Panc1 (cell line): Measurements from ENCODE around the gene MRPL38.
"Not testable (repeated sequence)": the region's sequence is repeated elsewhere in the genome, so short reads cannot be mapped to it uniquely, and the experiment has no call there.

Experiments used
- POLR2AphosphoS5 ChIP-seq: IDR thresholded peaks from 2 replicates; pipeline ENCODE4 v1.6.1; 2012; ENCODE audit warnings: mild to moderate bottlenecking, low read depth, low read length, moderate library complexity
- TF ChIP-seq, protein P1 (sequence below): fragments of 450-650 bp; IDR thresholded peaks from 2 replicates; pipeline ENCODE4 v1.5.1; 2017; ENCODE audit warnings: mild to moderate bottlenecking
- TF ChIP-seq, protein P2 (sequence below), 2 experiments: IDR thresholded peaks; 2 replicates each; pipeline ENCODE4 v1.6.1; 2011 to 2012; ENCODE audit warnings: low read depth in 2 of 2, control low read depth in 1 of 2, low read length in 1 of 2, mild to moderate bottlenecking in 1 of 2, moderate library complexity in 1 of 2; ENCODE audit not compliant: insufficient read depth in 1 of 2

DNA sequence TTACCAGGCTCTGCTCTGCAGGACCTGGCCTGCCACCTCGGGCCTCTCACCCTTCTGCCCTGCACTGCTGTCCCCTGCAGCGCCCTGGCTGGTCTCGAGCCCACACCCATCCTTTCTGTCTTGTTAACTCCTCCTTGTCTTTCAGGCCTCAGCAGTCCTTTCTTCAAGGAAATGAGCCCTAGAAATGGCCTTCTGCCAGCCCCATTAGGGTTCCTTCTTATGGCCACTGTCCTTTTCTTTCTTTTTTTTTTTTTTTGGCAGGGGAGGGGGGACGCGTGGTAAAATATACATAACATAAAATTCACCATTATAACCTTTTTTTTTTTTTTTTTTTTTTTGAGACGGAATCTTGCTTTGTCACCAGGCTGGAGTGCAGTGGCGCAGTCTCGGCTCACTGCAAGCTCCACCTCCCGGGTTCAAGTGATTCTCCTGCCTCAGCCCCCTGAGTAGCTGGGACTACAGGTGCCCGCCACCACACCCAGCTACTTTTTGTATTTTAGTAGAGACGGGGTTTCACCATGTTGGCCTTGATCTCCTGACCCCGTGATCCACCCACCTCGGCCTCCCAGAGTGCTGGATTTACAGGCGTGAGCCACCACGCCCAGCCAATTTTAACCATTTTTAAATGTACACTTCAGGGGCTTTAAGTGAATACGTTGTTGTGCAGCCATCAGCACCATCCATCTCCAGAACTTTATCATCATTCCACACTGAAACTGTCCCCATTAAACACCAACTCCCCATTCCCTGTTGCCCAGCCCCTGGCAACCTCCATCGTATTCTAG is 39.1 kb downstream of the MRPL38 start:
- TF ChIP-seq, protein P1, sequence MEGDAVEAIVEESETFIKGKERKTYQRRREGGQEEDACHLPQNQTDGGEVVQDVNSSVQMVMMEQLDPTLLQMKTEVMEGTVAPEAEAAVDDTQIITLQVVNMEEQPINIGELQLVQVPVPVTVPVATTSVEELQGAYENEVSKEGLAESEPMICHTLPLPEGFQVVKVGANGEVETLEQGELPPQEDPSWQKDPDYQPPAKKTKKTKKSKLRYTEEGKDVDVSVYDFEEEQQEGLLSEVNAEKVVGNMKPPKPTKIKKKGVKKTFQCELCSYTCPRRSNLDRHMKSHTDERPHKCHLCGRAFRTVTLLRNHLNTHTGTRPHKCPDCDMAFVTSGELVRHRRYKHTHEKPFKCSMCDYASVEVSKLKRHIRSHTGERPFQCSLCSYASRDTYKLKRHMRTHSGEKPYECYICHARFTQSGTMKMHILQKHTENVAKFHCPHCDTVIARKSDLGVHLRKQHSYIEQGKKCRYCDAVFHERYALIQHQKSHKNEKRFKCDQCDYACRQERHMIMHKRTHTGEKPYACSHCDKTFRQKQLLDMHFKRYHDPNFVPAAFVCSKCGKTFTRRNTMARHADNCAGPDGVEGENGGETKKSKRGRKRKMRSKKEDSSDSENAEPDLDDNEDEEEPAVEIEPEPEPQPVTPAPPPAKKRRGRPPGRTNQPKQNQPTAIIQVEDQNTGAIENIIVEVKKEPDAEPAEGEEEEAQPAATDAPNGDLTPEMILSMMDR: not testable (repeated sequence)
- TF ChIP-seq POLR2AphosphoS5: not testable (repeated sequence)
- TF ChIP-seq, protein P2, sequence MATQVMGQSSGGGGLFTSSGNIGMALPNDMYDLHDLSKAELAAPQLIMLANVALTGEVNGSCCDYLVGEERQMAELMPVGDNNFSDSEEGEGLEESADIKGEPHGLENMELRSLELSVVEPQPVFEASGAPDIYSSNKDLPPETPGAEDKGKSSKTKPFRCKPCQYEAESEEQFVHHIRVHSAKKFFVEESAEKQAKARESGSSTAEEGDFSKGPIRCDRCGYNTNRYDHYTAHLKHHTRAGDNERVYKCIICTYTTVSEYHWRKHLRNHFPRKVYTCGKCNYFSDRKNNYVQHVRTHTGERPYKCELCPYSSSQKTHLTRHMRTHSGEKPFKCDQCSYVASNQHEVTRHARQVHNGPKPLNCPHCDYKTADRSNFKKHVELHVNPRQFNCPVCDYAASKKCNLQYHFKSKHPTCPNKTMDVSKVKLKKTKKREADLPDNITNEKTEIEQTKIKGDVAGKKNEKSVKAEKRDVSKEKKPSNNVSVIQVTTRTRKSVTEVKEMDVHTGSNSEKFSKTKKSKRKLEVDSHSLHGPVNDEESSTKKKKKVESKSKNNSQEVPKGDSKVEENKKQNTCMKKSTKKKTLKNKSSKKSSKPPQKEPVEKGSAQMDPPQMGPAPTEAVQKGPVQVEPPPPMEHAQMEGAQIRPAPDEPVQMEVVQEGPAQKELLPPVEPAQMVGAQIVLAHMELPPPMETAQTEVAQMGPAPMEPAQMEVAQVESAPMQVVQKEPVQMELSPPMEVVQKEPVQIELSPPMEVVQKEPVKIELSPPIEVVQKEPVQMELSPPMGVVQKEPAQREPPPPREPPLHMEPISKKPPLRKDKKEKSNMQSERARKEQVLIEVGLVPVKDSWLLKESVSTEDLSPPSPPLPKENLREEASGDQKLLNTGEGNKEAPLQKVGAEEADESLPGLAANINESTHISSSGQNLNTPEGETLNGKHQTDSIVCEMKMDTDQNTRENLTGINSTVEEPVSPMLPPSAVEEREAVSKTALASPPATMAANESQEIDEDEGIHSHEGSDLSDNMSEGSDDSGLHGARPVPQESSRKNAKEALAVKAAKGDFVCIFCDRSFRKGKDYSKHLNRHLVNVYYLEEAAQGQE (IDR thresholded peaks at IDR 0.05; ENCODE audit: insufficient read depth in 1 of 2, low read depth in 2 of 2, low read length in 1 of 2): not testable (repeated sequence)
